Natural killer cell (primary cell): ENCODE measurements around the gene UNC13B. TPM values are rescaled to one million over a fixed set of nuclear protein-coding genes. Genes with fewer than 3 reads are reported as not detected.

ENCODE experiments used
- ATAC-seq, 3 donors: fragments of 150-1000 bp in 2 of 3; fragments of 200-7000 bp in 1 of 3; cut with Tn5 transposase; 1 replicate in 1 of 3; 2 replicates in 2 of 3; pipeline ENCODE4 v1.10.0; 2021; ENCODE audit warnings: mild to moderate bottlenecking in 2 of 3, moderate library complexity in 2 of 3
- DNase-seq, 2 donors: peaks; one replicate each; pipeline versions ENCODE4 v3.0.0 to v3.0.0-alpha.2; 2013 to 2021; ENCODE audit warnings: mixed read lengths in 1 of 2
- H3K27ac ChIP-seq: one replicate; pipeline ENCODE4 v1.5.1; 2013; ENCODE audit warnings: mild to moderate bottlenecking, low read length
- H3K27me3 ChIP-seq: one replicate; pipeline ENCODE4 v1.6.1; 2013; ENCODE audit warnings: low read length; ENCODE audit not compliant: control insufficient read depth, insufficient read depth
- H3K36me3 ChIP-seq: one replicate; pipeline ENCODE4 v1.6.1; 2013; ENCODE audit warnings: low read length; ENCODE audit not compliant: control insufficient read depth, insufficient read depth
- H3K4me1 ChIP-seq: one replicate; pipeline ENCODE4 v1.6.1; 2013; ENCODE audit warnings: low read length; ENCODE audit not compliant: control insufficient read depth, insufficient read depth
- H3K4me3 ChIP-seq: one replicate; pipeline ENCODE4 v1.5.1; 2013; ENCODE audit warnings: low read length
- H3K9me3 ChIP-seq: one replicate; pipeline ENCODE4 v1.6.1; 2013; ENCODE audit warnings: low read length; ENCODE audit not compliant: control insufficient read depth, insufficient read depth
- H3K27ac Mint-ChIP-seq, 2 donors: one replicate each; pipeline ENCODE4 v1.8.0; 2022; ENCODE audit warnings: mild to moderate bottlenecking in 2 of 2, mixed read lengths in 2 of 2, moderate library complexity in 1 of 2
- H3K27me3 Mint-ChIP-seq, 2 donors: one replicate each; pipeline ENCODE4 v1.8.0; 2022; ENCODE audit warnings: low read depth in 2 of 2, mixed read lengths in 2 of 2
- H3K36me3 Mint-ChIP-seq: one replicate; pipeline ENCODE4 v1.8.0; 2022; ENCODE audit warnings: mixed read lengths
- H3K4me1 Mint-ChIP-seq, 2 donors: one replicate each; pipeline ENCODE4 v1.8.0; 2022; ENCODE audit warnings: mixed read lengths in 2 of 2
- H3K4me3 Mint-ChIP-seq: one replicate; pipeline ENCODE4 v1.8.0; 2022; ENCODE audit warnings: mild to moderate bottlenecking, moderate library complexity, mixed read lengths
- H3K9me3 Mint-ChIP-seq, 2 donors: one replicate each; pipeline ENCODE4 v1.8.0; 2022; ENCODE audit warnings: mixed read lengths in 2 of 2
- CTCF ChIP-seq: fragments of 200-600 bp; IDR thresholded peaks from one replicate; pipeline ENCODE4 v1.8.0; 2022; ENCODE audit warnings: antibody characterized with exemption
- WGBS: methylation state at CpG from one replicate; pipeline ENCODE4 v1.1.7; 2013; ENCODE audit warnings: missing lambda C conversion rate; ENCODE audit not compliant: insufficient coverage; 5-methylcytosine and 5-hydroxymethylcytosine counted together
- intact Hi-C: fragments of 100-400 bp; cut with micrococcal nuclease; formaldehyde crosslinking; loops from one replicate; pipeline ENCODE4 v1.14.2; 2022
- total RNA-seq, 4 donors: library from RNA; stranded (reverse); fragments of 120-200 nt in 1 of 4; gene quantifications; one replicate each; pipeline versions ENCODE4 v1.2.3 to v1.2.4, GENCODE V29; 2013 to 2022

The UNC13B gene
- total RNA-seq, 3 donors from 2014 or later (not counting 1 experiment from before 2014, with no cell fraction given), result 0.21 to 0.78 (median 0.27) TPM

GRCh38 chr9:35374910-35375309 lies 213.1 kb downstream of the UNC13B start:
- TF ChIP-seq CTCF, result no peak
- Mint-ChIP-seq H3K27me3 (peaks cover 0 to 3% of the 10 kb centered on the region in 2 donors), H3K4me3 (no peak overlapping the region)

GRCh38 chr9:35380039-35380438 lies 218.2 kb downstream of the UNC13B start:
- H3K27ac ChIP-seq, result no peak overlapping the region
- Mint-ChIP-seq H3K4me3 (no peak overlapping the region), H3K9me3 (no peaks in the 10 kb centered on the region), H3K36me3 (no peaks in the 10 kb centered on the region), H3K27me3 (peaks cover 0 to under 1% of the 10 kb centered on the region in 2 donors), H3K4me1 (peaks cover 0 to 5% of the 10 kb centered on the region in 2 donors), H3K27ac (no peak overlapping the region)
- H3K27me3 ChIP-seq, result no peaks in the 10 kb centered on the region
- no peaks in the 10 kb centered on the region for H3K9me3 ChIP-seq
- no peaks in the 10 kb centered on the region for H3K36me3 ChIP-seq
- TF ChIP-seq CTCF, result no peak
- DNase-seq, result no peak
- 80% methylated on average over 4 of the region's 4 CpGs for WGBS
- H3K4me3 ChIP-seq, result no peak overlapping the region
- intact Hi-C loops, result no loop called here
- no peaks in the 10 kb centered on the region for H3K4me1 ChIP-seq
- ATAC-seq, result no peak

More at GRCh38 chr9:35374910-35375309, 213.1 kb downstream of the UNC13B start:
- DNase-seq (no peak), ATAC-seq (no peak)
- Mint-ChIP-seq H3K27ac (no peak overlapping the region), H3K36me3 (no peaks in the 10 kb centered on the region), H3K9me3 (no peaks in the 10 kb centered on the region), H3K4me1 (peaks cover 0 to 5% of the 10 kb centered on the region in 2 donors)
- Histone ChIP-seq H3K36me3 (no peaks in the 10 kb centered on the region), H3K4me3 (no peak overlapping the region), H3K9me3 (no peaks in the 10 kb centered on the region), H3K27me3 (no peaks in the 10 kb centered on the region), H3K4me1 (no peaks in the 10 kb centered on the region), H3K27ac (no peak overlapping the region)
- intact Hi-C loops, result no loop called here
- 88% methylated on average over 5 of the region's 5 CpGs for WGBS

GRCh38 chr9:35380619-35381018 lies 218.8 kb downstream of the UNC13B start:
- Histone ChIP-seq H3K36me3 (no peaks in the 10 kb centered on the region), H3K4me3 (no peak overlapping the region), H3K27me3 (no peaks in the 10 kb centered on the region), H3K4me1 (no peaks in the 10 kb centered on the region), H3K27ac (no peak overlapping the region), H3K9me3 (no peaks in the 10 kb centered on the region)
- ATAC-seq, result no peak
- intact Hi-C loops, result no loop called here
- WGBS, result 82% methylated on average over 2 of the region's 2 CpGs
- TF ChIP-seq CTCF, result no peak
- H3K9me3 Mint-ChIP-seq, result no peaks in the 10 kb centered on the region
- H3K27ac Mint-ChIP-seq, result no peak overlapping the region
- peaks cover 0 to 5% of the 10 kb centered on the region in 2 donors for H3K27me3 Mint-ChIP-seq
- DNase-seq, result no peak
- no peaks in the 10 kb centered on the region for H3K36me3 Mint-ChIP-seq
- H3K4me1 Mint-ChIP-seq, result peaks cover 0 to 5% of the 10 kb centered on the region in 2 donors
- no peak overlapping the region for H3K4me3 Mint-ChIP-seq

GRCh38 chr9:35385042-35385441 lies 223.2 kb downstream of the UNC13B start:
- Mint-ChIP-seq H3K4me3 (no peak overlapping the region), H3K4me1 (no peaks in the 10 kb centered on the region), H3K27ac (no peak overlapping the region), H3K36me3 (no peaks in the 10 kb centered on the region), H3K27me3 (peaks cover 0 to 8% of the 10 kb centered on the region in 2 donors), H3K9me3 (no peaks in the 10 kb centered on the region)
- no peaks in the 10 kb centered on the region for H3K9me3 ChIP-seq
- WGBS, result 91% methylated on average over 2 of the region's 2 CpGs
- no peak for DNase-seq
- no peaks in the 10 kb centered on the region for H3K36me3 ChIP-seq
- H3K4me3 ChIP-seq, result no peak overlapping the region
- no peaks in the 10 kb centered on the region for H3K4me1 ChIP-seq
- intact Hi-C loops, result no loop called here
- no peak overlapping the region for H3K27ac ChIP-seq
- no peak for TF ChIP-seq CTCF
- H3K27me3 ChIP-seq, result no peaks in the 10 kb centered on the region
- ATAC-seq, result no peak
